AG08396 (cell line): ENCODE data around the gene BCAT1.
"Not testable (repeated sequence)": the region's sequence is repeated elsewhere in the genome, so short reads cannot be mapped to it uniquely, and the experiment has no call there.

Experiments used
- DNase-seq: peaks from one replicate; pipeline ENCODE4 v3.0.0; 2012; ENCODE audit warnings: low spot score, mixed read lengths

BCAT1 gene

DNA sequence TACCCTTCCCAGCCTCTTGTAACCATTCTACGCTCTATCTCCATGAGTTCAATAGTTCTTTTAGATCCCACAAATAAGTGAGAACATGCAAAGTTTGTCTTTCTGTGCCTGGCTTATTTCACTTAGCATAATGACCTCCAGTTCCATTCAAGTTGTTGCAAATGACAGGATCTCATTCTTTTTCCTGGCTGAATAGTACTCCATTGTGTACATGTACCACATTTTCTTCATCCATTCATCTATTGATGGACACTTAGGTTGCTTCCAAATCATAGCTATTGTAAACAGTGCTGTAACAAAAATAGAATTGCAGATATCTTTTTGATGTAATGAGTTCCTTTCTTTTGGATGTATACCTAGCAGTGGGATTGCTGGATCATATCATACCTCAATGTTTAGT, 139.6 kb downstream of the BCAT1 start:
- not testable (repeated sequence) for DNase-seq

DNA sequence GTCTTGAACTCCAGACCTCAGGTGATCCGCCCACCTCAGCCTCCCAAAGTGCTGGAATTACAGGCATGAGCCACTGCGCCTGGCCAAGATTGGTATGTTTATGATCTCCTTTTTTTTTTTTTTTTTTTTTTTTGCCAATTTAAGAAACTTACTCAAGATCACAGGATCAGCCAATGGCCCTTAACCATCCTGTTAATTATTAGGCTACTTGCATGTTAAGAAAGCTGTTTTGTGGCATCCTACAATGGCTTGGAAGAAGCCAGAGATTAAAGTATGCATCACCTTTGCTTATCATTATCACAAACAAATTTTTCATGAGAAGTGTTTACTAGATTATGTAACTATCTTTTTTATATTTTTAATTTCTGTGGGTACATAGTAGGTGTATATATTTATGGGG, 140.2 kb downstream of the BCAT1 start:
- no peak for DNase-seq

DNA sequence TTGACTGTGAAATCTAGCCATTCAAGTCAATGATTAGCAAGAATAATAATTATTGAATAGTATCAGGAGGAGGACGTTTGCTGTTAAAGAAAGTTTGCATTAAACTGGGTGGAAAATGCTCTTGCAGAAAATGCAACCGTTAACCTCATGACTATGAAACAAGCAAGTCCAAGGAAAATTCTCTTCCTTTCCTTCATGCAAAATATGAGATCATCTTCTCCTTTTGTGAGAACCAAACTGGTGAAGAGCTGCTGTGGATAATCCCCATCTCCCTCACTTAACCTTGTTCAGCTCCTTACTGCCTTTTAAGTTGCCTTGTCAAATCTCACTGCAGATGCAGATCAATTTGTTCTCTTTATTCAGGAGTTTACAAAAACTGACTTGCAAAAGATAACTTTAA, 142.5 kb downstream of the BCAT1 start:
- DNase-seq, result no peak

DNA sequence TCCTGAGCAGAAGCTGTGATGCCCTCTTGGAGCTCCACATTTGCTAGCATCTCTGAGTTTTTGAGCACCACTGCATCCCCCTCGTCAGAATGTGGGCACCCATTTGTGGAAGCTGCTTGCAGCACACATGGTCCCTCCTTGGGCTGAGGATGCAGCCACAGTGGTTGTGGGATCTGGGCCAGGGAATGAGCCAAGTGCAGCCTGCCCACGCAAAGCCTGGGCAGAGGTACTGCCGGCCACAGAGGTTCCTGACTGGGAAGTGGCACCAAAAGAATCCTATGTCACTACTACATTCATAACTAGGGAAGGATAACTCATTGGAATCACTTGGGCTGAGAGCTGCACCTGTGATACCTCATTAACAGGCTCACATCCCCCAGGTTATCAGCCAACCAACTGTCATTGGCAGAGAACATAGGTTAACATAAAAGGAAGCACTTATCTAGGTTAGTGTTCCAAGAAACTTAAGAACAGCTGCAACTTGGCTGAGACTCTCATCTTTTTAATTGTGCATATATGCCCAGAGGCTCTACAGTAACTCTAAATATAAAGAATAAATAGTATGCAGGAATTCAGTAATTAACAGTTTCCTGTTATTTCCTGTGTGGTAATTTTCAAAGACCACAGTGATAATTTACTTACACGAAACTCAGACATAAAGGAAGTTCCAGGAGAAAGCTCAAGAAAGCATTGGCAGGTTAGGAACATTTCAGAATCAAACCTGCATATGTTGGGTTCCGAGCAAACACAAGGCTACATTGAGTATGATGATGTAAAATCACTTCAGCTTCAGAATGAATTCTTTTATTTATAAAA, 145.3 kb downstream of the BCAT1 start:
- no peak for DNase-seq

DNA sequence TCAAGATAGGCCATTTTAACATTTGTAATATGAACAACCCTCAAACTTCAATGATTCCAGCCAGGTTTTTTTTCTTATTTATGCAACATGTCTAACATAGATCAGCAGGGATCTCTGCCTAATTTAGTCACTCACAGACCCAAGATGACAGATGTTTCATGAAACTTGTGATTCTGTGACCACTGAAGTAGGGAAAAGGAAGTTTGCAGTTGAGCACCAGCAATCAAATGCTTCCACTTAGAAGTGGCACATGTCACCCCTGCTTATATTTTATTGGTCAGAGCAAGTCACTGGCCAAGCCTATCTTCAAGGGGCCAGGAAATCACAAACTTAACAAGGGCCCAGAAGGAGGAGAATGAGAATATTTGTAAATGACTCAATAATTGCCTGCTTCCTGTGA, 150.6 kb downstream of the BCAT1 start:
- DNase-seq, result no peak

DNA sequence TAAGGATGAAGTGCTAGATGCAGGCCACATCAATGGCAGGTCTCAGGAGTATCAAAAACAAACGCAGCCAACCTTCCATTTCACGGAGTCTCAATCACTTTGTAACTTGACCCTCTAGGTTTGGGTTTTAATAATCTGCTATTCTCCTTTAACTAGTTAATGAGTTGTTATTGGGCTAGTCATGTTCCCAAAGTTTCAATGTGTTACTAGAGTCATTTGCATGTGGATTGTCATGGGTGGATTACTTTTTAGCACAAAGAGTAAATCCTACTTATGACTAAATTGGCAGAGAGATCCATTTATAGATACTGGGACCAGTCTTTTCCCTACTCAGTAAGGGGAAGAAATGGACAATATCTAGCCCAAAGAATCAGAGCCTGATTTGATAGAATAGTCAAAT, 151.0 kb downstream of the BCAT1 start:
- no peak for DNase-seq

DNA sequence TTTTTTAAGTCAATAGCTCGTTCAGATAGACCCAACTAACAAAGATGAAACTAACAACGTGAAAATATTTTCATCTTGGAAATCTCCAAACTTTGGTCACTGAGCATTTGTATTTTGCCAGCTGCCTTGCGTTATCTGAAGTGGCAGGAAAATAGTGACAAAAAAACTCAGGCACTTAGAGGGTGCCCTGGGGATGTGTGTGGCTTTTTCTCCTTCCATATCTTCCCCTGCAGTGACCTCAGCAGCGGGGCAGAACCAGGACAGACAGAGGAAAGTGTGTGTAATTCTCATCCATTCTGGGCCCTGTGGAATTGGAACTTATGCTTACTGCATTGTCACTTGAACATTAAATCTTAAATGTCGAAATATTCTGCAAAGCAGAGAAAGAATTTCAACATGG, 152.0 kb downstream of the BCAT1 start:
- DNase-seq, result no peak

DNA sequence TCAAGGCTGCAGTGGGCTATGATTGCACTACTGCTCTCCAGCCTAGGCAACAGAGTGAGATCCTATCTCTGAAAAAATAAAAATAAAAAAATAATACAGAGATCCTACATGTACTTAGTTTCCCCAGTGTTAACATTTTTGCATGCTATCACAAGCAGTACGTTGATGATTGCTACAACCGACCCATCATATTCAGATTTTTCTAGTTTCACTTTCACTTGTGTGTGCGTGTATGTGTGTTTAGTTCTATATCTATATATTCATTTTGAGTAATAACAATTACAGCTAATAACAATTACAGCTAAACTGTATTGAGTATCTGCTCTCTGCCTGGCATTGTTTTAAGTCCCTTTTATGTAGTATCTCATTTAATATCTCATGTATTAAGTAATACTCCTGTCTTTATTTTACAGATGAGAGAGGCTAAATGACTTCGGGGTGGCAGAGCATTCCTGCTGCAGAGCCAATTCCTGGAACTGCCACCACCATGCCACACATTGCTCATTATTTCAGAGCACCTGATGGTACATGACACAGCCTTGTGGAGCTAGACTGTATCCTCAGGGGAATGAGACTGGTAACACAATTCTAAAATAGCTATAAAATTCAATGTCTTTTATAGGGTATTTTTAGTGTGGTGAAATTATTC, 153.1 kb downstream of the BCAT1 start:
- DNase-seq, result no peak

DNA sequence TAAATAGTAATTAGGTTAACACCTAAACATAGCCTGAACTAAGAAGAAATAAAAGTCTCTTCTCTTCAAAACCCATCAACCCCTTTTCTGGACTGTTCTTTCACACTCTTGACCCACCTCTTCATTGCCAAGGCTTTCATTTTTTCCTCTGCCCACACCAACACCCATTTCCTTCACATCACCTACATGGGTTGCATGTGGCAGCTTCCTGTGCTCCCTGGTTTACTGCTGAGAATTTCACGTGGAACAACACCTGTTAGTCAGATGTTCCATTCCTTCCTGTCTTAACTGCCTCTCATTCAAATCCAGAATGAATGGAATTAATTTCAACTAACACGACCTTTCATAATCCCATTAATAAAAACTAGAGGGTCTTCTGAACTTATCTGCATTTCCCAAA, 157.3 kb downstream of the BCAT1 start:
- DNase-seq, result no peak

DNA sequence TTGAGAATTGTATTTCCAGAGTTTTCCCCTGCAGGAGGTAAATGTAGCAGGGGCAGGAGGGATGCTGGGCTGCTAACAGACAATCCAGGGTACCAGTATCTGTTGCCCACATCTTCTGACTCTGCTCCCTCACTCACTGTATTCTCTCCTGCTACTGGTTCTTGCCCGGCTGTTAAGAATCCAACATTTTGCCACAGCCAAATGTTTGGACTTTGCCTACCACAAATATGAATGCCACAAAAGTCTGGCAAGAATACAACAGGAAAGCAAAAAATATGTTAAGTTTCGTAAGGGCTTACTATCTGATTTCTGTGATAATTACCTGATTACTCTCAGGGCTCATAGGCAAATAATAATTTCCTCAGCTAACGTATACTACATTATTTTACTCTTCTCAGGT, 160.0 kb downstream of the BCAT1 start:
- no peak for DNase-seq

DNA sequence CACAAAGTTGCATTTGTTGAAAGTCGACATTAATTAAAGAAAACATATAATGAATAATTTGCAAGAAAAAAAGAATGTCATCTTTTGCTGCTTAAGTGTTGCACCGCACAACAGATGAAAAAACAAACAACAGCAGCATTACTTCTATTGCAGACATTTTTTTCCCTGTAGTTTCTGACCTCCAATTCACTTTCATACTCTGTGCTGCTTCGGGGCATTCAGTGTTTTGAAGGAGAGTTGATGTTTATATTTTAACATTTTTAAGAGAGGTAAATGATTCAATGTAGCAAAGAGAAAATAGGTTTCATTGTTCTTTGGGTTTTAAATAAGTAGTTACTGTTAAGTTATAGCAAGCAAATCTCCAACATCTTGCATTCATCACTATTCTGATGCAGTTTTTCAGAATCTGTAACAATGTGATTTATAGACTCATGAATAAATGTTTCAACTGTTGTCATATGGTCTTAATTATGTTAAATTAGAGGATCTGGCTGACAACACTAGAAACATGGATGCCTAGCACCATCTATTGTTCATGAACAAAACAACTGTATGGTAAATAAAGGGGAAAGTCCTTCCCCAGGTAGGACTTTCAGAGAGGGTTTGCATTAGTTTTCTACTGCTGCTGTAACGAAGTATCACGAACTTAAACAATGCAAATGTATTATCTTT, 168.1 kb downstream of the BCAT1 start:
- DNase-seq, result peak; percentile 8

DNA sequence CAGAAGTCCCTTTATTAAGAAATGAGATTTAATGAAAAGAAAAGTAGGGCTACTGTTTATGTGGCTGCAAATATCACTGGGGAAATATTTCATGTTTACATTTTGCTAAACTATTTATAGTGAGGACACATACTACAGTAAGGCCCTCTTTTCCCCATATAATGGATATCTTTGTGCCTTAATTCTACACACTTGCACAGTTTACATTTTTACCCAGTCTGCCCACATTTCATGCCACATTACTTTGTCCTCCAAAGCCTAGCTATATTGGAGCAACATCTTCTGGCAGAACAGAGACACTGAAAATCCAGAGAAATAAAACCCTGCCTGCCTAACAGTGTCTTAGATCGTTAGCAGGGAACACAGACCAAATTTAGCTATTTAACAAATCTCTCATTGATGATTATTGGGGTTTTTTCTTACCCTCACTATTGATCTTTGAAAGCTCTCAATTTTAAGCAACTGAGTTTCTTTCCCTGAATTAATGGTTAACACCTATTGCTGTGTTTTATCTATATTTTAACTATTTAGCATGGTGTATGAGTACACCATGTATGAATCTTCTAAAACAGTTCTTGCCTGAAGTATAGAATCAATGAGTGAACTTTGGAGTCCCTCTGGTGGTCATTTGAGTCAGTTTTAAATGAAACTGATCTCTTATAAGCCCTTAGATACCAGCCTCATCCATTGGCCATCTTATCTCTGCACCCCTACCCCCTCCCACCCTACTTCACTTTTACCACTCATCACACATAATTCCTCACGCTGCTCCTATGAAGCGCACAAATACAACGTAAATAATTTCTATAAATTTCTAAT, 170.2 kb downstream of the BCAT1 start:
- DNase-seq, result peak; percentile 17

DNA sequence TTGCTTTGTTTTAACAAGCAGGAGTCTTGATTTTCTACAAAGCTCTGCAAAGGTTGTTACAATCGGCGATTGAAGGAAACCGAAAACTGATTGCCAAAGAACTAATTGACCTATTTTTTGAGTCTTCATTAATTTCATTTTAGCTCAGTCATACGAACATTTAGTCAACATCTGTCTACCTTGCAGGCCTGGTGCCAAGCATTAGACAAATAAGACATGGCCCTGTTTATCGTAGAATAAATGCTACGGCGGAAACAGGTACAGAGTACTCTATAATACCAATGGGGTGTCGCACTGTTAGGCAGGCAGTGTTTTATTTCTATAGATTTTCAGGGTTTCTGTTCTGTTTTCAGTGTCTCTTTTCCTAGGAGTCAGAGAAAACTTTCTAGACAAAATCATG, 171.5 kb downstream of the BCAT1 start:
- no peak for DNase-seq

DNA sequence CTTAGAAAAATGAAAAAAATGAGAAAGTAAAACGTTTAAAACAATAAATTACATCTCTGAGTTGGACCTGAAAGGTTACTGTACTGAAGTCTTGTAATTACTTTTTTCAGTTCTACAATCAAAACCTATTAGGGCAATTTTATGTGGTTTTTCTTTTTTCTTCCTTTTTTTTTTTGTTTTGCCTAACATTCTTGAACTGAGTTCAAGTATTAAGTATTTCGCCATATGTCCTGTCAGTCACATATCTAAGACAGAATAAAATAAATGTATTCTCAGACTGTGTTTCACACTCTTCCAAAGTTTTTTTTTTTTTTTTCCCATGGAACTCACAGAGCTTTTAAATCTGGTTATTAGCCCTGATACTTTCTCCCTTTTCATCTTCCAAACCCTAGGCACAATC, 172.0 kb downstream of the BCAT1 start:
- DNase-seq, result no peak

DNA sequence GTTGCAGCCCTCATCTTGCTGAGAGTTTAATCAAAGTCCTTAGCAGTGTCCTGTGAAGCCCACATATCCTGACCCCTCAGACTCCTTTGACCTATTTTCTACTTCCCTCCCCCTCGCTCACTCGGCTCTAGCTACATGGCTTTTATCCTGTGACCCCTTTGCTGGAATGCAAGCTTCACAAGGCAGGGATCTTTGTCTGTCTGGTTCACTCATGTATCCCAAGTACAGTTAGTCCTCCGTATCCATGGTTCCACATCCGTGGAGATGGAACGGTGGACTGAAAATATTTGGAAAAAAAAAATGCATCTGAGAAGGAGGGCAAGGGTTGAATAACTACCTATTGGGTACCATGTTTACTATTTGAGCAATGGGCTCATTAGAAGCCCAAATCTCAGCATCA, 173.8 kb downstream of the BCAT1 start:
- DNase-seq, result no peak

DNA sequence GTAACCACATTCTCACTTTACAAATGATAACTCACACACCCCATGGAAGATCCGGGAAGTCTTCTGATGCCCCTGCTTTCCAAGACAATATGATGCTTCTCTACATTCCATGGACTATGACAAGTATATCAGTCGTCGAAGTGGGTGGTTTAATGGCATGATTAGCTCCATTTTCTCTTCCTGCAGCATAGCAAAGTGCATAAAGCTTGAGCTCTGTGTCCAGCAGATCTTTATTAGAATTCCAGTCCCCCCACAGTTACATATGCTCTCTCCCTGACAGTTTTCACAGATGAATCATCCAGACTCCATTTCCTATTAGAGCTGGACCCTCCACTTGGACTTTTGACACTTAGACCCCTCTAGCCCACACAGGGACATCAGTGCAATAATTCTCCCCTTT, 174.9 kb downstream of the BCAT1 start:
- DNase-seq, result no peak

DNA sequence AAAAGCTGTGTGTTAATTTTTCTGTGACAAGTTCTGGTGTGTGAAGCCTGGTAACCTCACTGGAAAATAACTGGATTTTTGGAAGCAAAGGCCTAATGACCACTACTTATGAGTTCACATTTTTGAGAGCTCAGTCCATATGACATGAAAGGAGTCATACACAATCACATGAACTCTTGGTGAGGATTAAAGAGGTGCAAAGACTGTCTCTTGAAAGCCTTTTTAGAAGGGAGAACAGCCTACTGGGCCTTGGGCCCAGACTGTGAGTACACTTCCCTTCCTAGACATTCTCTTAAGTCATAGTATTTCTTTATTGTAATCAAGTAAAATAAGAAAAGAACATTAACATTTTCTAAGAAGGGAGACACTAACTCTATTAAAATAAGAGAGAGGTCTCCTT, 176.1 kb downstream of the BCAT1 start:
- no peak for DNase-seq

DNA sequence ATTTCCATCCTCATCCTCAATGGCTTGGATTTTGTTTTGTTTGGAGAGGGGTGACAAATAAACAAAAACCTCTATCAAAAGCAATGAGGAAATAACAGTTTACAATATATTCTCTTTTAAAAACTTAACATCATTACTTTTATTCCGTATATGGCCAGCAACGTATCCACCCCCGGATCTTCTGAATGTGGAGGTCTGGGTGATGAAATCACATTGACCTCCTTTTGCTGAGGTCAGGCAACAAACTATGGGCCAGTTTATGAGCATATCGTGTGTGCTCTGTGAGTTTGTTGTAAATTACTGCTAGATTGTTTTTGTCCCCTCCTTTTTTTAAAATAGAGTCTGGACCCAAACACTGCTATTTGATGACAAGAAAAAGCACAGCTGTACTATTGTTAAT, 178.1 kb downstream of the BCAT1 start:
- no peak for DNase-seq

DNA sequence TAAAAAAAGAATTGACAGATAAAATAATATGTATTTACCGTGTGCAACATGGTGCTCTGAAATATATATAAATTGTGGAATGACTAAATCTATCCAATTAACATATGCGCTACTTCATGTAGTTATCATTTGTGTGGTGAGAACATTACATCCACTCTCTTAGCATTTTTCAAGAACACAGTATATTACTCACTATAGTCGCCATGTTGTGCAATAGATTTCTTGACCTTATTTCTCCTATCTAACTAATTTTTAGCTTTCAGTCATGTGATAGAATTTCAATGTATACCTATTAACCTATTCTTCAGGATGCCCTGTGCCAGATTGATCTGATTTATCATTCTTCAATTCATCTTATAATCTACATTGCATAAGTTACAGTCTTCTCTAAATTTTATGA, 178.6 kb downstream of the BCAT1 start:
- no peak for DNase-seq

DNA sequence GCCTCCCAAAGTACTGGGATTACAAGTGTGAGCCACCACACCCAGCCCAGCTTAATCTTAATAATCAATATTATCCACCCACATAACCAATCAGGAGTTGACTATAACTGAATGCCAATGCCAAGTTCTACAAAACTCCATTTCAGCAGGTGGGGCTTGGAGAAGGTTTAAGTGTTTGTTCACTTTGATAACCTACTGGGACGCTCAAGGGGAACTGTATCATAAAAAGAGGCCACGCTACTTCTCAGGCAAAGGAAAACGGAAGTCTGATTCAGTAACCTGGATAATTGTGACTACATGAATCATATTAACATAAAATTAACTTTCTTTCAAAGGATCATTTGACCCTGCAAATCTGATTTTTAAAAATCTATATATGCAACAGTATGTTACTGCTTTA, 179.2 kb downstream of the BCAT1 start:
- no peak for DNase-seq

DNA sequence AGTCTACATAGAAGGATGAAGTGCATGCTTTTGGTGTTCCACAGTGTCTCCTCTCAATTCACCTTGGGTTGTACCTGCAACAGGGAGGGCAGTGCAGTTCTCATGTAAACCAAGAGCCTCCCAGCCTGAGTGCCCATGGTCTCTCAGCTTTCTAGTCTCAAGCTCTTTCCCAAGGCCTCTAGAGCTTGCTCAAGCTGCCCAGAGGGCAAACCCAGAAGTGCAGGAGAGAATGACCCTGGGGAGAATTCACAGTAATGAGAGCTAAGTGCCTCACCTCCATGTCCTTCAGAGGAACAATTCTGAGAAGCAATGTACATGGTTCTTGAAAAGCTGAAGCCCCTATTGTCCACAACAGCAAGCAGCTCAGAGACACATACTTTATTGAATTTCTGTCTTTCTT, 180.5 kb downstream of the BCAT1 start:
- no peak for DNase-seq

DNA sequence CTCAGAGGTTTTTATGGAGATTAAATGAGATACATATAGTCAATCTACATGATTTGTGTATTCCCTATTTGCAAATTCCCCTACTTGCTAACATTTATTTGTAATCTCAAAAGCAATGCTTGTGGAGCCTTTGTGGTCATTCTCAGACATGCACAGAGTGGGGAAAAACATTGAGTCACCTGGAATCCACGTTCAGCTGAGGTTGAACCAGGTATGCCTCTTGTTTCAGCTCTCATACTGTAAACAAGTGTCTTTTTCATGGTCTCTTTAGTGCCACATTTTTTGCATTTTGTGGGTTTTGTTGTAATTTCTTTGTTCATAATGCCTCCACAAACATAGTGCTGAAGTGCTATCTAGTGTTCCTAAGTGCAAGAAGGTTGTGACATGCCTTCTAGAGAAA, 181.9 kb downstream of the BCAT1 start:
- no peak for DNase-seq

DNA sequence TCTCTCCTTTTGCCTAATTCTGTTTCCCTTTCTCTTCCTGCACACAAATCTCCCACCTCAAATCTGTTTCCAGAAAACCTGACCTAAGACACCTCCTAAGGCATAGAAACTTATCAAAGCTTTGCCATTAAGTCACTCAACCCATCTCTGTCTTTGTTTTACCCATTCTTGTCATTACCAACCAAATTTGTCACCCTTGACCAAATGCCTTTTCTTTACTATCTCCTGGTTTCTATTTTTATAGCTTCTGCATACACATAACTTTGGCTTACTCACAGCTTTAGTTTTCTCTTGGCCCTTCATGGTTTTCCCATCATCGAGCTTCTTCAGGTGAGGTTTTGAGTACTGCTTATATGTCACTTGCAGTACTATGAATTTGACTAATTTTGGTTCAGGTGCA, 184.2 kb downstream of the BCAT1 start:
- no peak for DNase-seq
